HG03139 (cell line): ENCODE results near the gene IGF2R.
A peak's percentile ranks its signal among the peaks of the same experiment; 100 is the strongest.

Experiments used
- ATAC-seq: cut with Tn5 transposase; IDR thresholded peaks from one replicate; pipeline ENCODE4 v1.9.1; 2021; ENCODE audit not compliant: unreplicated experiment

The IGF2R gene

GRCh38 chr6:160070427-160070826 lies 101.5 kb downstream of the IGF2R start:
- ATAC-seq, result peak; percentile 41

- ATAC-seq, result no peak
Observed at GRCh38 chr6:160070831-160071230, 101.9 kb downstream of the IGF2R start.

GRCh38 chr6:160071805-160072690 lies 103.2 kb downstream of the IGF2R start:
- no peak for ATAC-seq

DNA sequence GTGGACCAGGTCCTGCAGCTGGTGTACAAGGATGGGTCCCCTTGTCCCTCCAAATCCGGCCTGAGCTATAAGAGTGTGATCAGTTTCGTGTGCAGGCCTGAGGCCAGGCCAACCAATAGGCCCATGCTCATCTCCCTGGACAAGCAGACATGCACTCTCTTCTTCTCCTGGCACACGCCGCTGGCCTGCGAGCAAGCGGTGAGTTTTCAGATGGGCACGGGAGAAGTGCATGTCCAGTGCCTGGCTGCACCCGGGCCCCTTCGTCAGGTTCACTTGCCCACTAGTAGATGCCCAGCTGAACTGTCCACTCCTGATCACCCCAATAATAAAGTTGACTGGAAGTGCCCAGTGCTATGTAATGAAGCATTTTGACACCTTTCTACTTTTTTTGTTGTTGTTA lies 104.4 kb downstream of the IGF2R start:
- no peak for ATAC-seq

- no peak for ATAC-seq
Observed at GRCh38 chr6:160076009-160076408, 107.1 kb downstream of the IGF2R start.

GRCh38 chr6:160077024-160077423 lies 108.1 kb downstream of the IGF2R start:
- no peak for ATAC-seq

DNA sequence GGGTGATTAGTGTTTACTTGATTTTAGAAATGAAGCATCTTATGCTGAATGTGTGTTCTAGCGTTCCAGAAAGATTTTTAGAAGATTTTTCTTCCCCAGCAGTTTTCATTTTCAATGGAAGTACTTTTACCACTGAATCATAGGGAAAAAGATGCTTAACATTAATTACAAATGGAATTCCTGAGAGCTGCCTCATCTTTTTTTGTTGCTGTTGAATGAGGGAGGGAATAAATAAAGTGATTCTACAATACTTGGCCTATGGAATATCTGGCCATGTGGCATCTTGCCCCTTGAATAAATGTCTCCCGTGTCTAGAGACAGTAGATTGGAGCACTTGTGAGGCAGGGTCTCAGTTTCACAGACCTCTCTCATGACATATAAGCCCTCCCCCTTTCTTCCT lies 108.6 kb downstream of the IGF2R start:
- no peak for ATAC-seq

GRCh38 chr6:160078883-160079685 lies 110.2 kb downstream of the IGF2R start:
- ATAC-seq, result no peak

GRCh38 chr6:160079686-160080043 lies 110.8 kb downstream of the IGF2R start:
- ATAC-seq, result no peak

DNA sequence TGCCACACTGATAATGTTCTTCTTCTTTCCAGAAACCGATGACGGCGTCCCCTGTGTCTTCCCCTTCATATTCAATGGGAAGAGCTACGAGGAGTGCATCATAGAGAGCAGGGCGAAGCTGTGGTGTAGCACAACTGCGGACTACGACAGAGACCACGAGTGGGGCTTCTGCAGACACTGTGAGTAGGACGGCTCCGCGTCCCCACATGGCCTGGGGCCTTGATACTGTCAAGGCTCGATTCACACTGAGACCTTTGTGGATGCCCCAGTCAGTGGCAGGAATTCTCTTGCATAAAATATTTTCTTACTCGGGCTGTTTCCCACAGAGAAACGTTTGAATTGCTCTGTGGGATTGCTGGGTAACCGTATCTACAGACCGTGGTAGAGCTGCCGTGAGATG lies 111.2 kb downstream of the IGF2R start:
- ATAC-seq, result no peak

GRCh38 chr6:160081398-160081797 lies 112.5 kb downstream of the IGF2R start:
- ATAC-seq, result no peak

DNA sequence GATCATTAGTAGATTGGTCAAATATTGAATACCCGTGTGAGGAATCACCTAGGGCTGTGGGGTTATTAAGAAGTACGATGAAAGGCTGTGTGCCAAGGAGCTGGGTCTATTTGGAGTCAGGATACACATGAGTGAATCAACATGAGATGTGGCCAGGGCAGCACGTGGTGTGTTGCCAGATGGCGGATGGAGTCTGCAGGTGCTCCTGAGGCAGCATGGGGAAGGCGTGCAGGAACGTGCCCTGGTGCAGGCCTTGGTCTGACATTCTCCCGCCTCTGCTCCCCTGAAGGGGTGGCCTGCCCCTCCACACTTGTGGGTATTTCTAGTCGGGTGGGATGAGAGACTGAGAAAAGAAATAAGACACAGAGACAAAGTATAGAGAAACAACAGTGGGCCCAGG lies 113.7 kb downstream of the IGF2R start:
- no peak for ATAC-seq

GRCh38 chr6:160084198-160084776 lies 115.4 kb downstream of the IGF2R start:
- ATAC-seq, result no peak

DNA sequence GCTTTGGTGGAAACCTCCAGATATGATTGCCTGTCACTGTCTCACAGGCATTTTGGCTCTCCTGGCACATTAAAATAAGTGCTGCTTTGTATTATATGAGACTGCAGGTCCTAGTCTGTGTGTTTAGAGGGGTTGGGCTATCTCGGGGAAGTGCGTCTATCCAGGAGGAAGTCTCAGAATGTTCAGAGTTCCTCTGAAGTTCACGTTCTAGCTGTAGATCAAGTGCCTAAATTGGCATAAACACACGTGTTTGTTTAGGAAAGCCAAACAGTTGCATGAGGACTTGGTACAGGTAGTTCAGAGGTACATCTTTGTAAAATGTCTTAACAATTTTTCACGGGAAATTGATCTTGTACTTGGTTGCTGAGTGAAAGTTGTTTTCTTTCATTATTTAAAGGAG lies 116.3 kb downstream of the IGF2R start:
- ATAC-seq, result no peak

DNA sequence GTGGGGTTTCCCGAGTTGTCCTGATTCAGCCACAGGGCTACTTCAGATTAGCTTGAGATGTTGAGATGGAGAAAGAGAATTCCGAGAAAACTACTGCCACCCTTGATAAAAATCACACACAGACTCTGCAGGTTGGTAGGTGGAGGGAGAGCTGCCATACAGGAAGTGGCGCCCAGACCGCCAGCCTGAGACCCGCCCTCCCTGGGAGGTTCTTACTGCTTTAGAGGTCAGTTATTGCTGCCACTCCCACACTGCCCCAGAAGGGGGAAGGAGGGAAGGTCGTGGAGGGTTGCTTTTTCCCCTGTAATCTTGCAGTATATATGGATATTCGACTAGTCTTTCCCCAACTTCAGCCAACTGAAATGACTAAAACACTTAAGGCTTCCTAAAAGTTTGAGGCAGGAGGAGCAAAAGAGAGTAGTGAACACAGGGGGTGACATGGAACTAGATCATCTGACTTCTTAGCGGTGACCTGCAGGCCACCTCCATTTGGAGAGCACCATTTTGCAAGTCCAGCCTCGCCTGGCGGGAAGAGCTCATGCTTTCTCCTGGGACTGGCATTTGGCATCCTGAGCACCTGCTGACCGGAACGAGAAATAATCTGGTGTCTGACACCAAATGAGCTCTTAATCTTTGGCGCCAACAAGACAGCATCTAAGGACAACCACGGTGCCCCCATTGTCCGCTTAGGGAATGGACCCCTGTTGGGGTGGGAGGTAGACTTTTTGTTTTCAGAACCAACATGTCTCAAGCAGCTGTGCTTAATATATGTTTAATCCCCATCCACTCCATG lies 117.0 kb downstream of the IGF2R start:
- ATAC-seq, result no peak

DNA sequence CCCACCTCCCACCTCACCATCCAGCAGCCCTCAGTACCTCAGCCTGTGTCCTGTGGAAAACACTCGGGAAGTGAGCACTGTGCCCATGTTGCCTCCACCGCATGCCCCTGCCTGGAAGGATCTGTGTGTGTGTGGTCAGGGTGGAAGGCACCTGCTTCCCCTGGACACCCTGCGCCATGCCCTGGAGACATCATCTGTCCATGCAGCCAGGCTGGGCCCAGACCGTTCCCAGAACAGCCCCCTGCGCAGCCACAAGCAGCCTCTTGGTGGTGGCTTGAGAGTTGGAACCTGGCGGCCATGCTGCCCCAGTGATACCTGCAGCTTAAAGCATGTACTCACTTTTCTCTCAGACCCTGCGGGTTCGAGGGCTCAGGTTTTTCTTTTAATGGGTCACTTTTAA lies 117.9 kb downstream of the IGF2R start:
- ATAC-seq, result no peak

DNA sequence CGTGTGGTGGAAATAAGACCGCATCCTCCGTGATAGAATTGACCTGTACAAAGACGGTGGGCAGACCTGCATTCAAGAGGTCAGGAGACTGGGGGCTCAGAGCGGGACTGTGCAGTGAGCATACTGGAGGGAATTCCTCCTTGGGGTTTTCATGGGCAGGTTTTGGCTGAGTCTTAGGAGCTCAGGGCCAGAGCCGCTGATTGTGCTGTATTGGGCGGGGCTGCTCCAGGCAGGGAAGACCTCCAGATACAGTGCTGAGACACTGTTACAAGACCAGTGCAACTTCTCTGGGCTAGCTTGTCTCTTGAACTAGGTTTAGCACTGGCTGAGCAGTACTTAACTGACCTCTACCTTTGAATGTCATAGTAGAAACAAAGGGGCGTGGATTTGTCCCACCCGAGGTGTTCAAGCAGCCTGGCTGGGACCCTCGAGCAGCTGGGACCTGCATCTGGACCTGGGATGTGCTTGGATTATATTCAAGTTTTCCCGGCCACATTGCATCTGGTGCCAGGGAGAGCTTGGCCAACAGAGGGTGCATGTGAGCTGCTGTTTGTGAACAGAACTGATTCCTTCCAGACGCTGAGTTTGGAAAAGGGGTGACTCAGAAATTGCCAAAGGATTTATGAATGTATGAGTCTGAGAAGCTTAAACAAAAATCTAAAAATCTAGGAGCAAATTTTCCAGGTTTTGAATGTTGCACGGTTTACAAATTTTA lies 119.3 kb downstream of the IGF2R start:
- no peak for ATAC-seq

- ATAC-seq, result no peak
Observed at GRCh38 chr6:160088784-160089533, 120.1 kb downstream of the IGF2R start.

- ATAC-seq, result no peak
Observed at GRCh38 chr6:160089534-160089897, 120.6 kb downstream of the IGF2R start.
